ENCODE results near the gene ASS1.

- TF ChIP-seq, protein P1, sequence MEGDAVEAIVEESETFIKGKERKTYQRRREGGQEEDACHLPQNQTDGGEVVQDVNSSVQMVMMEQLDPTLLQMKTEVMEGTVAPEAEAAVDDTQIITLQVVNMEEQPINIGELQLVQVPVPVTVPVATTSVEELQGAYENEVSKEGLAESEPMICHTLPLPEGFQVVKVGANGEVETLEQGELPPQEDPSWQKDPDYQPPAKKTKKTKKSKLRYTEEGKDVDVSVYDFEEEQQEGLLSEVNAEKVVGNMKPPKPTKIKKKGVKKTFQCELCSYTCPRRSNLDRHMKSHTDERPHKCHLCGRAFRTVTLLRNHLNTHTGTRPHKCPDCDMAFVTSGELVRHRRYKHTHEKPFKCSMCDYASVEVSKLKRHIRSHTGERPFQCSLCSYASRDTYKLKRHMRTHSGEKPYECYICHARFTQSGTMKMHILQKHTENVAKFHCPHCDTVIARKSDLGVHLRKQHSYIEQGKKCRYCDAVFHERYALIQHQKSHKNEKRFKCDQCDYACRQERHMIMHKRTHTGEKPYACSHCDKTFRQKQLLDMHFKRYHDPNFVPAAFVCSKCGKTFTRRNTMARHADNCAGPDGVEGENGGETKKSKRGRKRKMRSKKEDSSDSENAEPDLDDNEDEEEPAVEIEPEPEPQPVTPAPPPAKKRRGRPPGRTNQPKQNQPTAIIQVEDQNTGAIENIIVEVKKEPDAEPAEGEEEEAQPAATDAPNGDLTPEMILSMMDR (IDR thresholded peaks at IDR 0.05): no peak
- TF ChIP-seq EZH2 (IDR thresholded peaks at IDR 0.05; ENCODE audit: borderline replicate concordance, insufficient read depth, low read depth, low read length, poor library complexity, severe bottlenecking): no peak
Observed at GRCh38 chr9:130465383-130466096, 20.8 kb downstream of the ASS1 start.
